Astrocyte (in vitro differentiated cells and primary cell): ENCODE results near the gene NRGN. TPM values are rescaled to one million over a fixed set of nuclear protein-coding genes. Genes with fewer than 3 reads are reported as not detected.

ENCODE experiments used
- DNase-seq: peaks from one replicate; pipeline ENCODE4 v3.0.0-alpha.2; 2010; ENCODE audit warnings: low read depth
- FAIRE-seq: peaks from 2 replicates; lab custom pipeline; 2011; peaks lifted over from hg19 to GRCh38; lab: Jason Lieb, UNC
- H2AFZ ChIP-seq: 2 replicates; pipeline ENCODE4 v1.6.0; 2012; ENCODE audit warnings: low read depth, low read length, inconsistent platforms
- H3K27ac ChIP-seq: 2 replicates; pipeline ENCODE4 v1.5.1; 2011; ENCODE audit warnings: low read depth, low read length, inconsistent platforms
- H3K27me3 ChIP-seq: 2 replicates; pipeline ENCODE4 v1.6.0; 2011; ENCODE audit warnings: low read length, inconsistent platforms; ENCODE audit not compliant: insufficient read depth
- H3K36me3 ChIP-seq: 2 replicates; pipeline ENCODE4 v1.5.1; 2011; ENCODE audit warnings: low read length, inconsistent platforms; ENCODE audit not compliant: insufficient read depth
- H3K4me1 ChIP-seq: 2 replicates; pipeline ENCODE4 v1.5.1; 2011; ENCODE audit warnings: low read length, inconsistent platforms; ENCODE audit not compliant: insufficient read depth
- H3K4me2 ChIP-seq: 2 replicates; pipeline ENCODE4 v1.6.0; 2012; ENCODE audit warnings: low read length, inconsistent platforms
- H3K4me3 ChIP-seq: 2 replicates; pipeline ENCODE4 v1.5.1; 2011; ENCODE audit warnings: low read depth, mild to moderate bottlenecking, low read length, inconsistent platforms; ENCODE audit not compliant: insufficient read depth
- H3K79me2 ChIP-seq: 2 replicates; pipeline ENCODE4 v1.6.0; 2012; ENCODE audit warnings: mild to moderate bottlenecking, low read length, inconsistent platforms; ENCODE audit not compliant: insufficient read depth
- H3K9ac ChIP-seq: 2 replicates; pipeline ENCODE4 v1.6.0; 2012; ENCODE audit warnings: mild to moderate bottlenecking, low read length, inconsistent platforms
- H3K9me3 ChIP-seq: 2 replicates; pipeline ENCODE4 v1.5.1; 2012; ENCODE audit warnings: low read depth, mild to moderate bottlenecking, low read length, inconsistent platforms; ENCODE audit not compliant: insufficient read depth
- H4K20me1 ChIP-seq: 2 replicates; pipeline ENCODE4 v1.6.0; 2012; ENCODE audit warnings: low read length, inconsistent platforms; ENCODE audit not compliant: insufficient read depth
- H3K27ac Mint-ChIP-seq: one replicate; pipeline ENCODE4 v1.8.0; 2021; ENCODE audit warnings: mild to moderate bottlenecking, mixed read lengths; ENCODE audit not compliant: unreplicated experiment
- H3K27me3 Mint-ChIP-seq: one replicate; pipeline ENCODE4 v1.8.0; 2021; ENCODE audit warnings: low read depth, mixed read lengths; ENCODE audit not compliant: unreplicated experiment
- H3K36me3 Mint-ChIP-seq: one replicate; pipeline ENCODE4 v1.8.0; 2021; ENCODE audit warnings: low read depth, mixed read lengths; ENCODE audit not compliant: unreplicated experiment
- H3K4me1 Mint-ChIP-seq: one replicate; pipeline ENCODE4 v1.8.0; 2021; ENCODE audit warnings: low read depth, mixed read lengths; ENCODE audit not compliant: unreplicated experiment
- H3K4me3 Mint-ChIP-seq: one replicate; pipeline ENCODE4 v1.8.0; 2021; ENCODE audit warnings: mild to moderate bottlenecking, moderate library complexity, mixed read lengths; ENCODE audit not compliant: unreplicated experiment
- H3K9me3 Mint-ChIP-seq: one replicate; pipeline ENCODE4 v1.8.0; 2021; ENCODE audit warnings: mild to moderate bottlenecking, mixed read lengths; ENCODE audit not compliant: unreplicated experiment
- CTCF ChIP-seq: IDR thresholded peaks from 2 replicates; pipeline ENCODE4 v1.5.1; 2011; ENCODE audit warnings: low read depth, mild to moderate bottlenecking, inconsistent platforms, low read length, moderate library complexity; ENCODE audit not compliant: insufficient read depth
- EZH2 ChIP-seq: IDR thresholded peaks from 2 replicates; pipeline ENCODE4 v1.6.1; 2012; ENCODE audit warnings: mild to moderate bottlenecking, low read length, inconsistent platforms; ENCODE audit not compliant: insufficient read depth
- total RNA-seq: library from RNA; stranded (reverse); gene quantifications from 2 replicates; pipeline ENCODE4 v1.2.1, GENCODE V29; 2021

The NRGN gene
- total RNA-seq, 1 donor from 2014 or later = 1.7 TPM

- Mint-ChIP-seq H3K4me3 (no peak overlapping the region), H3K36me3 (peaks cover 3% of the 10 kb centered on the region), H3K27ac (no peak overlapping the region), H3K27me3 (peaks cover 54% of the 10 kb centered on the region), H3K4me1 (peaks cover 17% of the 10 kb centered on the region), H3K9me3 (no peaks in the 10 kb centered on the region)
- FAIRE-seq (no peak), DNase-seq (no peak)
- peaks cover 7% of the 10 kb centered on the region for H4K20me1 ChIP-seq
- no peaks in the 10 kb centered on the region for H3K9me3 ChIP-seq
- no peak overlapping the region for H3K27ac ChIP-seq
- H3K36me3 ChIP-seq = no peaks in the 10 kb centered on the region
- TF ChIP-seq EZH2 (no peak), CTCF (no peak)
- no peaks in the 10 kb centered on the region for H3K79me2 ChIP-seq
- H3K4me1 ChIP-seq = peaks cover 16% of the 10 kb centered on the region
- H2AFZ ChIP-seq = no peak overlapping the region
- H3K4me2 ChIP-seq = no peak overlapping the region
- H3K9ac ChIP-seq = no peak overlapping the region
- peaks cover 22% of the 10 kb centered on the region for H3K27me3 ChIP-seq
- no peak overlapping the region for H3K4me3 ChIP-seq
Measured at GRCh38 chr11:124756033-124756752, 16.5 kb downstream of the NRGN start.

- H3K27me3 ChIP-seq = peaks cover 26% of the 10 kb centered on the region
- no peaks in the 10 kb centered on the region for H3K79me2 ChIP-seq
- Mint-ChIP-seq H3K27ac (no peak overlapping the region), H3K36me3 (peaks cover 3% of the 10 kb centered on the region), H3K9me3 (no peaks in the 10 kb centered on the region), H3K4me1 (peaks cover 19% of the 10 kb centered on the region), H3K4me3 (no peak overlapping the region), H3K27me3 (peaks cover 54% of the 10 kb centered on the region)
- FAIRE-seq = no peak
- peaks cover 13% of the 10 kb centered on the region for H4K20me1 ChIP-seq
- no peaks in the 10 kb centered on the region for H3K36me3 ChIP-seq
- no peak overlapping the region for H3K4me3 ChIP-seq
- peaks cover 16% of the 10 kb centered on the region for H3K4me1 ChIP-seq
- TF ChIP-seq CTCF (no peak), EZH2 (no peak)
- no peak for DNase-seq
- H3K9ac ChIP-seq = no peak overlapping the region
- H3K27ac ChIP-seq = no peak overlapping the region
- no peak overlapping the region for H2AFZ ChIP-seq
- no peaks in the 10 kb centered on the region for H3K9me3 ChIP-seq
- H3K4me2 ChIP-seq = no peak overlapping the region
Measured at GRCh38 chr11:124756753-124757227, 17.0 kb downstream of the NRGN start.

GRCh38 chr11:124757320-124757719 lies 17.6 kb downstream of the NRGN start:
- H3K4me3 Mint-ChIP-seq = no peak overlapping the region
- Histone ChIP-seq H4K20me1 (peaks cover 17% of the 10 kb centered on the region), H3K4me2 (no peak overlapping the region), H2AFZ (no peak overlapping the region), H3K4me1 (peaks cover 16% of the 10 kb centered on the region), H3K9ac (no peak overlapping the region), H3K79me2 (no peaks in the 10 kb centered on the region), H3K4me3 (no peak overlapping the region), H3K27me3 (peaks cover 28% of the 10 kb centered on the region), H3K27ac (no peak overlapping the region), H3K36me3 (no peaks in the 10 kb centered on the region), H3K9me3 (no peaks in the 10 kb centered on the region)
- peaks cover 3% of the 10 kb centered on the region for H3K36me3 Mint-ChIP-seq
- H3K27me3 Mint-ChIP-seq = peaks cover 53% of the 10 kb centered on the region
- DNase-seq (no peak), FAIRE-seq (no peak)
- H3K4me1 Mint-ChIP-seq = peaks cover 17% of the 10 kb centered on the region
- H3K9me3 Mint-ChIP-seq = no peaks in the 10 kb centered on the region
- H3K27ac Mint-ChIP-seq = no peak overlapping the region
- TF ChIP-seq EZH2 (no peak), CTCF (no peak)
